ENCODE measurements around the gene CBY1.
A peak's percentile ranks its signal among the peaks of the same experiment; 100 is the strongest.

CBY1 gene

GRCh38 chr22:38700789-38701628 is 44.6 kb downstream of the CBY1 start, which contains the start of gene JOSD1:
Gene JOSD1, minus strand, starts transcription at chr22:38700943. Its CDS starts 956 bp downstream, at chr22:38699987.
- DNase-seq (ENCODE audit: low spot score): peak; percentile 86

- no peak for DNase-seq (ENCODE audit: low spot score)
Measured at GRCh38 chr22:38704654-38705234, 48.3 kb downstream of the CBY1 start.

- DNase-seq (ENCODE audit: low spot score): peak; percentile 100
Measured at GRCh38 chr22:38705235-38706100, 49.0 kb downstream of the CBY1 start, which contains the start of gene GTPBP1. Gene GTPBP1, plus strand, starts transcription at chr22:38705944. Its CDS starts 12 bp downstream, at chr22:38705956.

- no peak for DNase-seq (ENCODE audit: low spot score)
Measured at GRCh38 chr22:38706101-38706900, 49.9 kb downstream of the CBY1 start.

GRCh38 chr22:38706901-38707195 is 50.4 kb downstream of the CBY1 start:
- no peak for DNase-seq (ENCODE audit: low spot score)

GRCh38 chr22:38707346-38707745 is 50.9 kb downstream of the CBY1 start:
- no peak for DNase-seq (ENCODE audit: low spot score)

GRCh38 chr22:38707984-38708383 is 51.5 kb downstream of the CBY1 start:
- no peak for DNase-seq (ENCODE audit: low spot score)

GRCh38 chr22:38709306-38709705 is 52.9 kb downstream of the CBY1 start:
- no peak for DNase-seq (ENCODE audit: low spot score)

GRCh38 chr22:38710351-38710750 is 53.9 kb downstream of the CBY1 start:
- DNase-seq (ENCODE audit: low spot score): no peak

- no peak for DNase-seq (ENCODE audit: low spot score)
Measured at GRCh38 chr22:38710866-38711265, 54.4 kb downstream of the CBY1 start.

GRCh38 chr22:38712486-38713207 is 56.2 kb downstream of the CBY1 start:
- no peak for DNase-seq (ENCODE audit: low spot score)

- no peak for DNase-seq (ENCODE audit: low spot score)
Measured at GRCh38 chr22:38713921-38714320, 57.5 kb downstream of the CBY1 start.

GRCh38 chr22:38715176-38715764 is 58.8 kb downstream of the CBY1 start:
- DNase-seq (ENCODE audit: low spot score): no peak

GRCh38 chr22:38715852-38716251 is 59.4 kb downstream of the CBY1 start:
- no peak for DNase-seq (ENCODE audit: low spot score)

- no peak for DNase-seq (ENCODE audit: low spot score)
Measured at GRCh38 chr22:38716271-38716670, 59.8 kb downstream of the CBY1 start.

- no peak for DNase-seq (ENCODE audit: low spot score)
Measured at GRCh38 chr22:38716826-38717225, 60.4 kb downstream of the CBY1 start.

- DNase-seq (ENCODE audit: low spot score): no peak
Measured at GRCh38 chr22:38717244-38717643, 60.8 kb downstream of the CBY1 start.

- peak; percentile 74 for DNase-seq (ENCODE audit: low spot score)
Measured at GRCh38 chr22:38718414-38718813, 62.0 kb downstream of the CBY1 start.

GRCh38 chr22:38719196-38719595 is 62.8 kb downstream of the CBY1 start:
- DNase-seq (ENCODE audit: low spot score): no peak

GRCh38 chr22:38720350-38720749 is 63.9 kb downstream of the CBY1 start:
- DNase-seq (ENCODE audit: low spot score): no peak

GRCh38 chr22:38721551-38721950 is 65.1 kb downstream of the CBY1 start:
- DNase-seq (ENCODE audit: low spot score): no peak
